Measurements from ENCODE around the gene LRRC74B.
"Not testable (repeated sequence)": the region's sequence is repeated elsewhere in the genome, so short reads cannot be mapped to it uniquely, and the experiment has no call there.

The LRRC74B gene

DNA sequence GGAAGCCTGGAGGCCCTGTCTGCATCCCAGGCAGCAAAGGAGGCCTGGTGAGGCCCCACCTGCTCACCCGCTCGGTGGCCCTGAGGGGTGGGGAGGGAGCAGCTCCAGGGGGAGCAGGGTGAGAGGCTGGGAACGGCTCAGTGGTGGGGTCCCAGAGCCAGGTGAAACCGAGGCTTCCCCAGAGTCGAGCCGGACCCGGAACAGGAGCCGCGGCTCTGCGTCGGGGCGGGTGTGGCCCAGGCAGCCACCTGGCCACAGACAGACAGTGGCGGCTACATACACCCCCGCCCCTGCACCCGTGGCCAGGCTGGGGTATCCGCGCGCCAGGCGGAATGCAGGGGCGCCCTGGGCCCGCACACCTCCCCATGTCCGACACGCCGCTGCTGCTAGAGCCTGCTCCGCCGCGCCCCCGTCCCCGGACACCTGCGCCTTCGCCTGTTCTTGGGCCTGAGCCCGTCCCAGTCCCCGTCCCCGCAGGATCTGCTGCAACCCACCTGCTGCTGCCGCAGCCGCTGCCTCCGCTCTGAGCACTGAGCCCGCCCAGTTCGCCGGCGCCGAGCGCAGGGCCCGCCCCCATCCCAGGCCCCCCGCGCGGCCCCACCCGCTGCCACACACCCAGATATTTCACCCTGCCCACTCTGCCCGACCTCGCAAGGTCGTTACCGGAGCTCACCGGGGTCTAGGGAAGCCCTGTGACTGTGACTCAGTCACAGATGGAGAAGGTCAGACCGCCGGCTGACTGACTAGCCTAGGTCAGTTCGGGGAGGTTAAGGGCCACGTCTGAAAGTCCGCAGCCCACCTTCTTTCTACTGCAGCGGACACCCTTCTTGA is 13.5 kb upstream of the LRRC74B start, which contains the start of gene SLC7A4:
TSS of gene SLC7A4 (minus strand) at position 525 of the 831 bp plus-strand sequence. CDS start 749 bp downstream, outside the sequence.
- no peak for DNase-seq (ENCODE audit: low spot score)

DNA sequence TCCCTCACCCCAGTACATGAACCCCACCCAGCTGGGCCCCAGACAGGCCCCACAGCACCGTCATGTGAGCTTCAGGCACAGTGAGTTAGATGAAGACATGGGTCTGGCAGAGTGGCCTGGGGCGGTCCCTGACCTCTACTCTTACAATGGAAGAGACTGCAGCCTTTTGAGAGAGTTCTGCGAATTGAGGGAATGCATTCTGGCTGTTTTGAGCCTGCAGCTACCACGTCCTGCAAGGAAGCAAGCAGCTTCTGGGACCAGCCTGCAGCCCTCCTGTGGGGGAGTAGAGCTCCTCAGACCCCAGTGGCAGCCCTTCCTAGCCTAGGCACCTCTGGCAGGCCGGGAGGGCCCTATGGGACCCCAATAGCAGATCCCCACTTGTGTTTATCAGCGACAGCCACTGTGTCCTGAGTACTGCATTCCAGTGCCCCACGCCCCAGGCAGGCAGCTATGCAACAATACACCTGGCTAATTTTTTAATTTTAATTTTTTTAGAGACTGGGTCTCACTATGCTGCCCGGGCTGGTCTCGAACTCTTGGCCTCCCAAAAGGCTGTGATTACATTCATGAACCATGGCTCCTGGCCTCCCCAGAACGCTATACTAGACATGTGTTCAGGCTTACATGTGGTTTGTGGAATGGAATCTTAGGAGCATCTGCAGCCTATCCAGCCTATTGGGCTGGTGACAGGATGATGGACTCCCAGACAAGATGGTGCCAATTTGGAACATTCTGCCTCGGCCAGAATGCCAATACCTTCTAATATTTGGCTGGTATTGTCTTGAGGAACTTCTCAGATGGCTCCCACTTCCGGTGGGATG is 12.7 kb upstream of the LRRC74B start:
- DNase-seq (ENCODE audit: low spot score): no peak

DNA sequence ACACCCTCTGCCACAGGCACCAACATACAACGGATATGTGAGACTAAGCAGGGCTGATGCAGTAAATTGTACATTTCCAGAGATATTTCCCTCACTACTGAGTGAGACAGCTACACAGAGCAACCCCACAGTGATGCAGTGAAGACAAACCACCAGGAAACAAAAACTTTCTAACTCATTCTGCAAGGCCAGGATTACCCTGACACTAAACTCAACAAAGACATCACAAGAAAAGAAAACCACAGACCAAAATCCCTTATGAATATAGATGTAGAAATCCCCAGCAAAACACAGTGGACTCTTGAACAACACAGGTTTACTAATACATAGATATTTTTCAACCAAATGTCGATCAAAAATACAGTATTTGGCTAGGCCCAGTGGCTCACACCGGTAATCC is 11.9 kb upstream of the LRRC74B start:
- no peak for DNase-seq (ENCODE audit: low spot score)

DNA sequence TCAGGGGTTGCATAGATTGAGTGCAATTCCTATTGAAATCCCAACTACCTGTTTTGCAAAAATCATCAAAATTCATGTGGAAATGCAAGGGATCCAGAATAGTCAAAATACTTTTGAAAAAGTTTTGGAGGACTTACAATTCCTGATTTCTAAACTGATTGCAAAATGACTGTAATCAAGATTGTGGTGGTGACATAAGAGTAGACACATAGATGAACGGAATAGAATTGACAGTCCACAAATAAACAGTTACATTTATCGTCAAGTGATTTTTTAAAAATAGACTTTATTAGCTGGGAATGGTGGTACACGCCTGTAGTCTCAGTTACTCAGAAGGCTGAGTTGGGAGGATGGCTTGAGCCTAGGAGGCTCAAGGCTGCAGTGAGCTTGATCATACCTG is 10.8 kb upstream of the LRRC74B start:
- DNase-seq (ENCODE audit: low spot score): no peak

DNA sequence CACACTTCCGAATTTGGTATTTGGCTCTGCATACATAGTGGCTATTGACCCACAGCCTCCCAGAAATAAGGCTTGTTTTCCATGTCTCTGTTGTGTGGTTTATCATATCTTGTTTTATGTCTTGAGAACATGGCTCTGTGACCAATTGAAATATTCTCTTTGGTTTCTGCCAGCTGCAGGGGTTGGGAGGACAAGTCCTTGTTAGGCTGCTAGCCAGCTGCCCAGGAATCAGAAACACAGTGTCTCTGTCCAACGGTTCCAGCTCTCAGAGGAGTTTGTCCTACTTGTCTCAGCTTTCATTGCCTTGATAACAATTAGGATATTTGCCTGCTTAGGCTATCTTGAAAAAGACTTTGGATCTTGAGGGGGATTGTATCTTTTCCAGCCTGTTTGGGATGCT is 7.3 kb upstream of the LRRC74B start:
- no peak for DNase-seq (ENCODE audit: low spot score)

DNA sequence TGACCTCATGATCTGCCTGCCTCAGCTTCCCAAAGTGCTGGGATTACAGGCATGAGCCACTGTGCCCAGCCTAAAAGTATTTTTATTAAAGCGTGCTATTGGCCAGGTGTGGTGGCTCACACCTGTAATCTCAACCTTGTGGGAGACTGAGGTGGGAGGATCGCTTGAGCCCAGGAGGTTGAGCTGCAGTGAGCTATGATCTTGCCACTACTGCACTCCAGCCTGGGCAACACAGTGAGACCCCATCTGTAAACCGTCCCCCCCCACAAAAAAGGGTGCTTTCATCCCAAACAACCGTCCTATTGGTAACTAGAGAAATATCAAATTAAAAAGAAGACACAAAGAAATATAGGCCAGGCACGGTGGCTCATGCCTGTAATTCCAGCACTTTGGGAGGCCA is 6.6 kb upstream of the LRRC74B start:
- not testable (repeated sequence) for DNase-seq (ENCODE audit: low spot score)

DNA sequence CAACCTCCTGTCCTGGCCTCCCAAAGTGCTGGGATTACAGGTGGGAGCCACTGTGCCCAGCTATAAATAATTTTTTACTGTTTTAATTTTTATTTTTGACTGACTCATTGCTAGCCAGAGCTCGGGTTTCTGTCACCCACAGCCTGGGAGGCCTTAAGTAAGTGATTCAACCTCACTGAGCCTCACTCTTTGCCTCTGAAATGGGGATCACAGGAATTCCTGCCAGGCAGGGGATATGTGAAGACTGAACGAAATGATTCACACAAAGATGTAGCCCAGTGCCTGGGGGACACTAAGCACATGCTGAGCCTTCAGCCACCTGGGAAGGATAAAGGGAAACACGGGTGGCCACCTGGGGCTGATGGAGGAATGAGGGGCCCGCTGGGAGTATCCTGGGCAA is 3.8 kb upstream of the LRRC74B start:
- no peak for DNase-seq (ENCODE audit: low spot score)

DNA sequence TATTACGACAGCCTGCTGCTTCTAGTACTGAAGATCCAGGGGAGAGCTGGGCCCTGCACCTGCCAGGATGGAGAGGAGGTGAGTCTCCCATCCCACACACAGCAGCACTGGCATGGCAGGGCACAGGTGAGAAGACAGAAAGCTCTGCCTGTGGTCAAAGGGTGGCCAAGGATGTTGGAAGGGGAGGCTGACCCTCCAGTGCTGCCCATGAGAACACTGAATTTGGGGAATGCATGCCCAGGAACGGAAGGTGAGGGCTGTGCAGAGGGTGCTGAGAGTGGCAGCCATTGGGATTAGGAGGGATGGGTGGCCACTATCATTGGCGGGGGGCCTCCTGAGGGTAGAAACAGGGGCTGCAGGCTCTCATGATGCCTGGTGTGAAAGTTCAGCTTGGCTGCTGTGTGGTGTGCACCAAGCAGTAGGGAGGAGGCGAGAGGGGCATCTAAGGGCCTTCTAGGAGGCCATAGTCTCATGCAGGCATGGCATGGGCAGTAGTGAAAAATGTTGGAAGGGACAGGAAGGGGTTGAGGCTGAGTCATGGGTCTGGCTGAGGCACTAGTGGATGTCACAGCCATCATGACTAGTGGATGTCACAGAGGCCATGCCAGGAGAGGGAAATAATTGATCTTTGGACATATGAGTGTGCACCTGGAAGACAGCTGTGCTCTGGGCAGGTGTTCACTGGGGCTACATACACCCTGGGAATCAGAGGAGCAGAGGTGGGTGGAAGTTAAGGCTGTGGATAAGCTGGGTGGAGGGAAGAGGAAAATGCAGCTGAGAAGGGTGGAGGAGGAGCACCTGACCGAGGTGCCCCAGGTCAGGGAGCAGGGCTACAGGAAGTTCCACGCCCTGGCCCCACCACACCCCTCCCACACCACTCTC is 2.5 kb upstream of the LRRC74B start:
- DNase-seq (ENCODE audit: low spot score): no peak

DNA sequence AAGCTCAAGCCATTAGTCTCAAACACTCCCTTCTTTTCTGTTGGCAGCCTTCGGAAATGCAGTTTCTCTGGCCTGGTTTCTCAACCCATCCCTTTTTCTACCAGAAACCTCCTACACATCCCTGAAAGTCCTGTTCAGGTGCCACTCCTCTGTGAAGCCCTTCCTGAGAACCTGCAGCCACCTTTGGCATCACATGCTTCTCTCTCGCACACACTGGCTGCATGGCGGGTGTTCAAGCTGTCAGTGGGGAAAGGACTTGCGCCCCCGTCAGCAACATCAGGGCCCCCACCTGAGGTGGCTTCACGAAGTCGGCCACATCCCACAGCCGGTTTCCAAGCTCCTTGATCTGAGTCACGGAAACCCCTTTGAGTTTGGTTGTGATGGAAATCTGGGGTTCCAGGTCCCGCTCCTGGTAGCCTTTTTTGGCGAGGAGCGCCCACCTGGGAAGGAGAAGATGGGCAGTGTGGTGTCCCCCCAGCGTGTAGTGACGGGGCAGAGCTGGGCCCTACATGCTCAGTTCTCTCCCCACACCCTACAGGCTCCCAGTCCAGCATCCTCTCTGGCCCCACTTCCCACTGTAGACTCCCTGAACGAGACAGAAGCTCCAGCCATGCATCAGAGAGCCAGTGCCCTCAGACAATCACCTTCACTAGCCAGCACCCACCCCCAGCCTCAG is 1.7 kb upstream of the LRRC74B start:
- DNase-seq (ENCODE audit: low spot score): no peak

DNA sequence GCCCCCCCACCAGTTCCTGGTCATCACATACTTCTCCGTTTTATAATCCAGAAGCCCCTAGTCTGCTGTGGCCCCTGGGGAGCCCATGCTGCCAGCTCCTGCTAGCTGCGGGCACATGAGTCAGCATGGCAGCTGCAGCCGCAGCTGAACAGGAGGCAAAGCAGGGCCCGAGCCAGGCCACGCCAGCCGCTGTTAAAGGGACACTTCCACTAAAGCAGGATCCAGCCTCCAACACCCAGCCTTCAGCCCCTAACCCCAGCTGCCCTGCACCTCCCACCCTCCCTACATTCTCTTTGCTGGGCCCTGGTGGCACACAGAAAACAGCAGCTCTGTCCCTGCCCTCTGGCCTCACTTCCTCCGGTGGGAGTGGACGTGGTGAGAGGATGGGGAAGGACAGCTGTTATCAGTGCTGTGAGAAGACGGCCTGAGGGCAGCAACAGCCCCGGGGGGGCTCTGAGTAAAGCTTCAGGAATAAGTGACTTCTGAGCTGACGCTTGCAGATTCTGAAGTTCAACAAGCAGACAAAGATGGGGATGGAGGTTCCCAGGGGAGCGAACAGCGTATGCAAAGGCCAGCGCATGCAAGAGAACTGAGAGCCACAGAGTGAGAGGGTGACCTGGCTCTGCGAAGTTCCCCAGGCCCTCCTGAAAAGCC is 688 bp upstream of the LRRC74B start:
- no peak for DNase-seq (ENCODE audit: low spot score)

DNA sequence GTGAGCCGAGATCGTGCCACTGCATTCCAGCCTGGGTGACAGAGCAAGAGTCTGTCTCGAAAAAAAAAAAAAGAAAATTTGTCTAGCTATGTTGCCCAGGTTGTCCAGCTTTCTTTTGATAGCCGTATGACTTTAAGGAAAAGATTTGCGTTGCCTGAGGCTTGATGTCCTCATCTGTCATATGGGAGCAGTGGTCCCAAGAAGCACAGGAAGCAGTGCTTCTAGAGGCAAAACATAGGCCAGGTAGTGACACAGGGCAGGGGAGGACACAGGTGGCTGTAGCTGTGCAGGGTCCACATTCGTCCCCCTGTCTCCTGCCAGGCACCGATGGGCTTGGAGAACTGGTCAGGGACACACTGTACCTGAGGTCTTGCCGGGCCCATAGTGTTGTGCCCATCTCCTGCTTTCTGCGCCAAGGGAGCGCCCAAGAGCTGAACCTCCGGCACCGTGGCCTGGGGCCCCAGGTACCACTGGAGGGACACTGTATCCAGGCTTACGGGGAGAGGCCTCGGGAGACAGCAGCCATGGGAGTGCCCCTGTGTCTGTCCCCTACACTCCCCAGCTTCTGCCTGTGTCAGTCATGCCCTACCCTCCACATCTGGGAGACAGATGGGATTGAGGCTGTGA is 1.4 kb downstream of the LRRC74B start:
- no peak for DNase-seq (ENCODE audit: low spot score)

DNA sequence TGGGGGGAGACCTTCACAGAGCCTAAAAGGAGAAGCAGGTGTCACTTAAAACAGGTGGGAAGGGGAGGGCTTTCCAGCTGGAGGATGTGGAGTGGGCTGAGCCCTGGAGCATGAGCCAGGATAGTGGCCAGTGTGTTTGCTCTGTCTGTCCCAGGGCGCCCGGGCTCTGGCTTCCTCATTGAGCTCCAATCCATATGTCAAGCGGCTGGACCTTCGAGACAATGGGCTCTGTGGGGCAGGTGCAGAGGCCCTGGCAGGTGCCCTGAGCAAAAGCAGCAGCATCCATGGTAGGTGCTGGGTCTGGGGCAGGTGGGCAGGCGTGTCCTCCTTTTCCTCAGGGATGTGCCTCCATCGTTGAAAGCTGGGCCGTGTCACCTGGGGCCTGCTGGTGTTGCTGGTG is 2.0 kb downstream of the LRRC74B start:
- no peak for DNase-seq (ENCODE audit: low spot score)

DNA sequence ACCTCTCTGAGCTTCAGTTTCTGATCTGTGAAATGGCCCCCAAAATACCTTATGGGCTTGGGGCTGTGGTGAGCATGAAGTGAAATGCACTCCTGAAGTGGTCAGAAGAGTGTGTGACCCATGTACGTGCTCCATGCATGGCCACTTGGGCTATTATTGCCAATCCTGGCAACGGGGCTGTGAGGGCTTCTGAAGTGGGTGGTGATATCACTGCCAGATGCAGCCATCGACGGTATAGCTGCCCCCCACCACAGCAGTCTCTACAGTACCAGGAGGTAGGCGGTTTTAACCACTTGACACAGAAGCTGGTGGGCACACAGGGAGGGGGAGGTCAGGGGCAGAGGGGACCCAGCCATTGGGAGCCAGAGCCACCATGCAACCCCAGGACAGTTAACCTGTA is 2.7 kb downstream of the LRRC74B start:
- not testable (repeated sequence) for DNase-seq (ENCODE audit: low spot score)

DNA sequence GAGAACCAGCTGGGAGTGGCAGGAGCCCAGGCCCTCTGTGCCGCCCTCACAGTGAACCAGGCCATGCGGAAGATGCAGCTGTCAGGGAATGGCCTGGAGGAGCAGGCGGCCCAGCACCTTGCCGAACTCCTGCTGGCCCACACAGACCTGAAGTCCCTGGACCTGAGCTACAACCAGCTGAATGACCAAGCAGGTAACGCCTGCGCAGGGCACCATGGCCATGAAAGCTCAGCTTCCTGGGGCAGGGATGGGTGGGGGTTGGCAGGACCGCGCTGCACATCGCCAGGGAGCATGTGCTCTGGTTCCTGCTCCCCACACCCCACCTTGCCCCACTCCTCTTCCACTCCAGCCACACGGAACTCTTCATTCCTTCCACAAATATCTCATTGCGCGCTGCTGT is 3.2 kb downstream of the LRRC74B start:
- not testable (repeated sequence) for DNase-seq (ENCODE audit: low spot score)

DNA sequence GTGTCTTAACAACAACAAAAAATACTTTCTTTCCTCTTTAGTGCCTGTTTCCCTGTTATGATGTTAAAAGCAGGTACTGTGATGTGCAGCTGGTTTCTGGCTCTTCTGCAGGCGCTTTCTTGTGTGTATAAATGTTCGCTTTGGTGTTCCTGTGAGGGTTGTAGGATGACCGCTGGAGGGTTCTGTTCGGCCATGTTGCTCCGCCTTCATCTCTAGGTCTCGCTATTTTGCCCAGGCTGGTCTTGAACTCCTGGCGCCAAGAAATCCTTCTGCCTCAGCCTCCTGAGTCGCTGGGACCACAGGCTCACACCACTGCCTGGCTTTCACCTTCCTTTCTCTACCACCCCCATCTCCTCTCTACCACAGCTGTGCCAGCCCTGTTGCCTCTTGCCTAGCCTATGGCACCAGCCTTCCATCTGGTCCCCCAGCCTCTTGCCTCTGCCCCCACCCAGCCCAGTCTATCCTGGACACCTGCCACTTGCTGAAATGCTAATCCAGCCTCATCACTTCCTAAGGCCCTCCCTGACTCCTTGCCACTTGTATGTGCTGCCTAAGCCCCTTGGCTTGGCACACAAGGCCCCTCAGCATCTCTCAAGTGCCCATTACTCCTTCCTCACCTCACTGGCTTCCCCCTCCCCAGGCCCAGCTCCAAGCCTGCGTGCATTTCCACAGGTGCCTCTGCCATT is 5.5 kb downstream of the LRRC74B start:
- no peak for DNase-seq (ENCODE audit: low spot score)

DNA sequence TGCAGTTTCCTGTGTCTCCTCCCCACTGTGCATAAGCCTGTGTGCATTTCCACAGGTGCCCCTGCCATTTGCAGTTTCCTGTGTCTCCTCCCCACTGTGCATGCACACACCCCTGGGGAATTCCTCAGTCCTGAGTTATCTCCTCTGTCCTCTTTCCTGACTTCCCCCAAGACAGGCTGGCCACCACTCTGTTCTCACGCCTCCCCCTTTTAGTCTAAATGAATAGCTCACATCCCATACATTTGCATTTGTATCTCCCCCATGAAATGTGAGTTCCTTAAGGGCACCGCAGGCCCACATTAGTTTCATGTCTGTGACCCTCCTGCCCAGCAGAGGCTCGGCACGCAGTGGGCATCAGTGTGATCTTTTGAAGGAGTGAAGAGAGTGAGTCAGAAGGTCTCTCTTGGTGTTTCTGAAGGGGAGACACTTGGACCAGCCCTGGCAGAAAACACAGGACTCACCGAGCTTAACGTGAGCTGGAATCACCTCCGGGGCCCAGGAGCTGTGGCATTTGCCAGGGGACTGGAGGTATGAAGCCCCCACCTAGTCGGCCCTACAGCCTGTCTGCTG is 6.2 kb downstream of the LRRC74B start:
- no peak for DNase-seq (ENCODE audit: low spot score)

DNA sequence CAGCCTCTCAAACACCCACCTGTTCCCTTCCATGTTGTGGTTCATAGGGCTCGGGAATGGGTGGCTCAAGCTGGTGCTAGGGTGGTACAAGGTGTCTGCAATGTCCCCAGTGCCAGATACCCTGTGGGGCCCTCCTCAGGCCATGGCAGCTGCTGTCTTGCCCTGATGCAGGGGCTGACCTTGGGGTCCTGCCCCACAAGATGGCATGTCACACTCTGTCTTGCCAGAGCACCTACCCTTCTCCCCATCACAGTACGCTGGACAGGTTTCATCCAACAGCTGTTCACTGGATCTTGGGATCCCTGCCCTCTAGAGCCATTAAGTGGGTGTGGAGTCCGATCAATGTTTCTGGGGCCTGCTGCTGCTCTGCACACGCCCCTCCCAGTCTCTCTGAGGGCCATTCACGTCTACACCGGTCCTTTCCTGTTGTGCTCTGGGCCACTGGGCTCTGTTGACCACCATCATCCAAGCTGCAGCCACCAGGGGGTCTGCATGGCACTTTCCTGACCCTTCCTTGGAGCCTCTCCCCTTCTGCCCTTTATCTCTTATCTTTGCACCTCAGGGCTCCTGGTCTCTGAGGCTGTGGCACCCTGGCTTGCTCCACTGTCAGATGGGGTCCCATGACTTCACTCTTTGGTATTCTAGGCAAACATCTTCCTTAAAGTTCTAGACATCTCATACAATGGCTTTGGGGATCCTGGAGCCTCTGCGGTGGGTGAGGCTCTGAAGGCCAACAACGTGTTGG is 7.1 kb downstream of the LRRC74B start:
- no peak for DNase-seq (ENCODE audit: low spot score)

DNA sequence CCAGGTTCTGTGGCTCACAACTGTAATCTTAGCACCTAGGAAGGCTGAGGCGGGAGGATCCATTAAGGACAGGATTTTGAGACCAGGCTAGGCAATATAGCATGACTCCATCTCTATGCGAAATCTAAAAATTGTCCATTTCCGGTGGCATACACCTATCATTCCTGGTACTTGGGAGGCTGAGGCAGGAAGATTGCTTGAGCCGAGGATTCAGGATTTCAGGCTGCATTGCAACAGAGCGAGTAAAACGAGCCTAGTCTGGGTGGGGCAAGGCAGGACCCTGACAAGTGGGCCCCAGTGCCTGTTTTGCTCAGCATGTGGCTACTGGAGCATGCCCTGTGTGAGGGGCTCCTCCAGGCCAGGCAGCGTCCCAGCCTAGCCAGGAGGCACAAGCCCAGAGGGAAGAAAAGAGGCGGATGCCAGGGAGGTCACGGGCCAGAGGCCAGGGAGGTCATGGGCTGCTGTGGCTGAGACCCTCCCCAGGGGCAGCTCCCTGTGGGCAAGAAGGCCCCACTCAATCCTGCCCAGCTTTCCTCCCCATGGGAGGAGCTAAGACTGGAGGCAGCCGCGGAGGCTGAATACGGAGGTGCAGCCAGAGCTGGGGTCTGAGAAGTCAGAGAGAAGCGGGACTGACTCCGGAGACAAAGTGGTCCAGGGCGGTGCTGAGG is 8.4 kb downstream of the LRRC74B start:
- no peak for DNase-seq (ENCODE audit: low spot score)

Data from HuH-7.5 (cell line).